Transverse colon (tissue), 4 donors: ENCODE results near the gene ABHD13. TPM values are rescaled to one million over a fixed set of nuclear protein-coding genes. Genes with fewer than 3 reads are reported as not detected.

Source experiments
- DNase-seq: peaks from one replicate; pipeline ENCODE4 v3.0.0-alpha.2; 2019
- H3K27ac ChIP-seq, 4 donors: fragments of 200-600 bp; sonication (generic); 2 replicates each; pipeline ENCODE4 v1.5.1; 2016 to 2018; ENCODE audit warnings: inconsistent platforms in 4 of 4
- H3K27me3 ChIP-seq: fragments of 200-600 bp; sonication (generic); 2 replicates; pipeline ENCODE4 v1.5.1; 2017; ENCODE audit warnings: inconsistent platforms
- H3K36me3 ChIP-seq, 4 donors: fragments of 200-600 bp; sonication (generic); 2 replicates each; pipeline ENCODE4 v1.5.1; 2017 to 2019; ENCODE audit warnings: inconsistent platforms in 4 of 4
- H3K4me1 ChIP-seq, 4 donors: fragments of 200-600 bp; sonication (generic); 2 replicates each; pipeline ENCODE4 v1.5.1; 2017 to 2020; ENCODE audit warnings: inconsistent platforms in 4 of 4
- H3K4me3 ChIP-seq, 4 donors: fragments of 200-600 bp; sonication (generic); 1 replicate in 1 of 4; 2 replicates in 3 of 4; pipeline versions ENCODE4 v1.5.1 to v1.6.1; 2017 to 2019; ENCODE audit warnings: inconsistent platforms in 4 of 4
- H3K9me3 ChIP-seq, 2 donors: fragments of 200-600 bp; sonication (generic); 2 replicates each; pipeline ENCODE4 v1.5.1; 2017 to 2019; ENCODE audit warnings: inconsistent platforms in 2 of 2
- CTCF ChIP-seq, 5 experiments: fragments of 200-600 bp in 3 of 5; fragments of 450-650 bp in 2 of 5; sonication (generic) in 3 of 5; IDR thresholded peaks; 1 replicate in 2 of 5; 2 replicates in 3 of 5; pipeline ENCODE4 v1.5.1; 2016 to 2017; ENCODE audit warnings: antibody characterized with exemption in 5 of 5, inconsistent platforms in 3 of 5, mild to moderate bottlenecking in 2 of 5, moderate library complexity in 1 of 5
- EP300 ChIP-seq: sonication (generic); formaldehyde crosslinking; IDR thresholded peaks from one replicate; pipeline ENCODE4 v1.6.1; 2017; ENCODE audit warnings: antibody characterized with exemption, low read depth
- POLR2A ChIP-seq: fragments of 450-650 bp; IDR thresholded peaks from one replicate; pipeline ENCODE4 v1.6.1; 2016; ENCODE audit warnings: antibody characterized with exemption, mild to moderate bottlenecking, moderate library complexity
- POLR2AphosphoS5 ChIP-seq, 3 donors: sonication (generic); formaldehyde crosslinking; IDR thresholded peaks; one replicate each; pipeline ENCODE4 v1.6.1; 2016; ENCODE audit warnings: antibody characterized with exemption in 3 of 3
- WGBS, 2 donors: methylation state at CpG; one replicate each; pipeline ENCODE4 v1.1.5; 2018; ENCODE audit warnings: low coverage in 1 of 2; 5-methylcytosine and 5-hydroxymethylcytosine counted together
- in situ Hi-C, 4 donors: fragments of 200-750 bp; cut with MboI; loops; one replicate each; pipeline versions ENCODE4 v1.15.0 to v1.15.1; 2017; ENCODE audit warnings: low sequenced_read_pairs in 3 of 4, low pct_ligation_motif_present in 1 of 4, low pct_unique_long_range_greater_than_20kb in 1 of 4
- intact Hi-C: fragments of 100-400 bp; cut with DNase I; formaldehyde crosslinking; loops from one replicate; pipeline ENCODE4 v1.15.1; 2023; ENCODE audit warnings: low total_unique reads
- total RNA-seq, 4 donors: library from RNA; depleted of rRNA; stranded (reverse); fragments of >200 nt; gene quantifications; one replicate each; pipeline ENCODE4 v1.1.0, GENCODE V29; 2016

Gene ABHD13
- total RNA-seq, 4 donors from 2014 or later, result 3.4 to 16.2 (median 8.7) TPM

- Histone ChIP-seq H3K36me3 (no peaks in the 10 kb centered on the region), H3K27me3 (no peaks in the 10 kb centered on the region), H3K9me3 (no peaks in the 10 kb centered on the region), H3K4me1 (peaks cover 0 to 4% (median 0%) of the 10 kb centered on the region in 4 donors), H3K27ac (no peak overlapping the region), H3K4me3 (no peak overlapping the region)
- no peak for DNase-seq
- intact Hi-C loops (no loop called here), in situ Hi-C loops (no loop called here)
- TF ChIP-seq CTCF (IDR thresholded peaks at IDR 0.05) (no peak), POLR2AphosphoS5 (IDR thresholded peaks at IDR 0.05) (no peak), EP300 (no peak), POLR2A (no peak)
These were observed 12.2 kb downstream of the ABHD13 start for GRCh38 chr13:108230377-108230776.

- TF ChIP-seq EP300, result no peak
- TF ChIP-seq CTCF (IDR thresholded peaks at IDR 0.05), result no peak
- no peak for TF ChIP-seq POLR2A
- TF ChIP-seq POLR2AphosphoS5 (IDR thresholded peaks at IDR 0.05), result no peak
- Histone ChIP-seq H3K27me3 (no peaks in the 10 kb centered on the region), H3K36me3 (no peaks in the 10 kb centered on the region), H3K4me1 (no peaks in the 10 kb centered on the region), H3K9me3 (peaks cover 0 to 18% of the 10 kb centered on the region in 2 donors), H3K4me3 (no peak overlapping the region), H3K27ac (no peak overlapping the region)
- no peak for DNase-seq
- in situ Hi-C loops, result no loop called here
- intact Hi-C loops, result no loop called here
- 69 to 70% methylated on average over 4 of the region's 4 CpGs for WGBS, 2 donors
These were observed 31.0 kb downstream of the ABHD13 start for GRCh38 chr13:108249150-108249549.

GRCh38 chr13:108257248-108257647, 39.1 kb downstream of the ABHD13 start:
- no peaks in the 10 kb centered on the region for H3K27me3 ChIP-seq
- WGBS, 2 donors, result 43 to 44% methylated on average over 2 of the region's 2 CpGs
- H3K36me3 ChIP-seq, result no peaks in the 10 kb centered on the region
- in situ Hi-C loops (no loop called here), intact Hi-C loops (no loop called here)
- no peak for DNase-seq
- H3K9me3 ChIP-seq, result peaks cover 0 to 9% of the 10 kb centered on the region in 2 donors
- TF ChIP-seq POLR2AphosphoS5 (IDR thresholded peaks at IDR 0.05) (no peak), CTCF (IDR thresholded peaks at IDR 0.05) (no peak), POLR2A (no peak)
- no peak overlapping the region for H3K27ac ChIP-seq
- H3K4me3 ChIP-seq, result no peak overlapping the region
- peaks cover 0 to 7% (median 0%) of the 10 kb centered on the region in 4 donors for H3K4me1 ChIP-seq

- H3K4me1 ChIP-seq, result no peaks in the 10 kb centered on the region
- no peak overlapping the region for H3K27ac ChIP-seq
- no peaks in the 10 kb centered on the region for H3K27me3 ChIP-seq
- intact Hi-C loops, result no loop called here
- TF ChIP-seq POLR2AphosphoS5 (IDR thresholded peaks at IDR 0.05) (no peak), EP300 (no peak), POLR2A (no peak), CTCF (IDR thresholded peaks at IDR 0.05) (no peak)
- WGBS, 2 donors, result 90 to 91% methylated on average over 9 of the region's 9 CpGs
- in situ Hi-C loops, result no loop called here
- H3K9me3 ChIP-seq, result no peaks in the 10 kb centered on the region
- no peak overlapping the region for H3K4me3 ChIP-seq
- no peak for DNase-seq
- no peaks in the 10 kb centered on the region for H3K36me3 ChIP-seq
These were observed 45.6 kb downstream of the ABHD13 start for GRCh38 chr13:108263621-108264355.
